CD14-positive monocyte (primary cell): ENCODE measurements around the gene SNAP47. TPM values are rescaled to one million over a fixed set of nuclear protein-coding genes. Genes with fewer than 3 reads are reported as not detected.

Experiments
- DNase-seq, 3 donors: peaks; one replicate each; pipeline ENCODE4 v3.0.0-alpha.2; 2011 to 2022
- H2AFZ ChIP-seq: 2 replicates; pipeline ENCODE4 v1.6.0; 2012; ENCODE audit warnings: mild to moderate bottlenecking, low read depth, low read length, inconsistent platforms; ENCODE audit not compliant: insufficient read depth, poor library complexity, severe bottlenecking
- H3K27ac ChIP-seq, 2 donors: 1 replicate in 1 of 2; 2 replicates in 1 of 2; pipeline ENCODE4 v1.5.1; 2012 to 2013; ENCODE audit warnings: low read length in 2 of 2, control low read depth in 1 of 2, inconsistent platforms in 1 of 2, low read depth in 1 of 2, mild to moderate bottlenecking in 1 of 2
- H3K27me3 ChIP-seq, 2 donors: one replicate each; pipeline versions ENCODE4 v1.6.0 to v1.6.1; 2011 to 2013; ENCODE audit warnings: low read length in 2 of 2; ENCODE audit not compliant: control insufficient read depth in 2 of 2, insufficient read depth in 2 of 2
- H3K36me3 ChIP-seq, 2 donors: replicated peaks in 1 of 2; 1 replicate in 1 of 2; 2 replicates in 1 of 2; pipeline versions ENCODE4 v1.5.1 to v1.6.1; 2012 to 2013; ENCODE audit warnings: low read length in 2 of 2, control low read depth in 1 of 2, inconsistent platforms in 1 of 2, mild to moderate bottlenecking in 1 of 2; ENCODE audit not compliant: insufficient read depth in 2 of 2, control insufficient read depth in 1 of 2
- H3K4me1 ChIP-seq, 2 donors: 1 replicate in 1 of 2; 2 replicates in 1 of 2; pipeline versions ENCODE4 v1.5.1 to v1.6.1; 2012 to 2013; ENCODE audit warnings: low read length in 2 of 2, control low read depth in 1 of 2, inconsistent platforms in 1 of 2, mild to moderate bottlenecking in 1 of 2, moderate library complexity in 1 of 2; ENCODE audit not compliant: insufficient read depth in 2 of 2, control insufficient read depth in 1 of 2
- H3K4me2 ChIP-seq: replicated peaks from 2 replicates; pipeline ENCODE3; 2012; ENCODE audit warnings: low read length, moderate library complexity, mild to moderate bottlenecking; ENCODE audit not compliant: poor library complexity, severe bottlenecking; ENCODE audit errors: extremely low read depth
- H3K4me3 ChIP-seq, 3 experiments: fragments of 200-600 bp in 1 of 3; sonication (generic) in 1 of 3; replicated peaks in 1 of 3; 1 replicate in 2 of 3; 2 replicates in 1 of 3; pipeline ENCODE4 v1.5.1; 2011 to 2013; ENCODE audit warnings: low read length in 3 of 3, mild to moderate bottlenecking in 3 of 3, control low read depth in 2 of 3, low read depth in 2 of 3, inconsistent platforms in 1 of 3, moderate library complexity in 1 of 3
- H3K79me2 ChIP-seq: 2 replicates; pipeline ENCODE4 v1.6.0; 2012; ENCODE audit warnings: mild to moderate bottlenecking, control low read depth, inconsistent platforms, low read length, moderate library complexity; ENCODE audit not compliant: insufficient read depth
- H3K9ac ChIP-seq: 2 replicates; pipeline ENCODE4 v1.6.0; 2017; ENCODE audit warnings: low read length, mild to moderate bottlenecking; ENCODE audit not compliant: insufficient read depth, poor library complexity, severe bottlenecking
- H3K9me3 ChIP-seq, 2 donors: replicated peaks in 1 of 2; 1 replicate in 1 of 2; 2 replicates in 1 of 2; pipeline versions ENCODE4 v1.5.1 to v1.6.1; 2012 to 2013; ENCODE audit warnings: low read length in 2 of 2, control low read depth in 1 of 2; ENCODE audit not compliant: control insufficient read depth in 1 of 2, insufficient read depth in 1 of 2
- H4K20me1 ChIP-seq: 2 replicates; pipeline ENCODE4 v1.6.0; 2012; ENCODE audit warnings: mild to moderate bottlenecking, low read length, control low read depth, moderate library complexity; ENCODE audit not compliant: insufficient read depth
- H3K27ac Mint-ChIP-seq, 7 donors: one replicate each; pipeline ENCODE4 v1.8.0; 2020; ENCODE audit warnings: mild to moderate bottlenecking in 7 of 7, mixed read lengths in 7 of 7, moderate library complexity in 6 of 7, inconsistent platforms in 2 of 7
- H3K27me3 Mint-ChIP-seq, 3 donors: one replicate each; pipeline ENCODE4 v1.8.0; 2021 to 2022; ENCODE audit warnings: low read depth in 3 of 3, mild to moderate bottlenecking in 3 of 3, mixed read lengths in 3 of 3, moderate library complexity in 3 of 3, inconsistent platforms in 1 of 3
- H3K36me3 Mint-ChIP-seq, 2 donors: one replicate each; pipeline ENCODE4 v1.8.0; 2020; ENCODE audit warnings: mixed read lengths in 2 of 2, inconsistent platforms in 1 of 2, mild to moderate bottlenecking in 1 of 2
- H3K4me1 Mint-ChIP-seq: one replicate; pipeline ENCODE4 v1.8.0; 2020; ENCODE audit warnings: mild to moderate bottlenecking, mixed read lengths
- H3K4me3 Mint-ChIP-seq, 2 donors: one replicate each; pipeline ENCODE4 v1.8.0; 2020; ENCODE audit warnings: mild to moderate bottlenecking in 2 of 2, mixed read lengths in 2 of 2, moderate library complexity in 1 of 2
- H3K9me3 Mint-ChIP-seq, 7 donors: one replicate each; pipeline ENCODE4 v1.8.0; 2020 to 2022; ENCODE audit warnings: mixed read lengths in 7 of 7, mild to moderate bottlenecking in 6 of 7, moderate library complexity in 6 of 7, inconsistent platforms in 2 of 7
- WGBS: methylation state at CpG from one replicate; pipeline ENCODE4 v1.1.5; 2013; ENCODE audit warnings: missing lambda C conversion rate; ENCODE audit not compliant: insufficient coverage; 5-methylcytosine and 5-hydroxymethylcytosine counted together
- intact Hi-C, 2 donors: fragments of 100-400 bp; cut with micrococcal nuclease; formaldehyde crosslinking; loops; one replicate each; pipeline versions ENCODE4 v1.15.0 to v1.15.1; 2023
- polyA plus RNA-seq, 3 donors: library from polyadenylated mRNA; depleted of rRNA in 1 of 3; unstranded in 2 of 3; stranded (reverse) in 1 of 3; fragments of 300-500 nt in 2 of 3; fragments of >200 nt in 1 of 3; fragmentation: Illumina TruSeq in 2 of 3; gene quantifications; 1 replicate in 2 of 3; 2 replicates in 1 of 3; pipeline ENCODE4 v1.2.3, GENCODE V29; 2012 to 2021
- TF ChIP-seq, protein P1 (sequence below): fragments of 200-600 bp; IDR thresholded peaks from one replicate; pipeline ENCODE4 v1.8.0; 2022; ENCODE audit warnings: antibody characterized with exemption, mild to moderate bottlenecking

The SNAP47 gene
- polyA plus RNA-seq, 3 donors, result 15.4 to 25.0 (median 20.5) TPM

GRCh38 chr1:227731696-227732585 is 3.3 kb upstream of the SNAP47 start:
- no peak overlapping the region for H2AFZ ChIP-seq
- peaks cover 28% of the 10 kb centered on the region for H3K79me2 ChIP-seq
- H3K36me3 ChIP-seq, result peaks cover 9 to 18% of the 10 kb centered on the region in 2 donors
- H3K4me3 ChIP-seq, result no peak overlapping the region
- no peaks in the 10 kb centered on the region for H3K9me3 ChIP-seq
- TF ChIP-seq, protein P1, sequence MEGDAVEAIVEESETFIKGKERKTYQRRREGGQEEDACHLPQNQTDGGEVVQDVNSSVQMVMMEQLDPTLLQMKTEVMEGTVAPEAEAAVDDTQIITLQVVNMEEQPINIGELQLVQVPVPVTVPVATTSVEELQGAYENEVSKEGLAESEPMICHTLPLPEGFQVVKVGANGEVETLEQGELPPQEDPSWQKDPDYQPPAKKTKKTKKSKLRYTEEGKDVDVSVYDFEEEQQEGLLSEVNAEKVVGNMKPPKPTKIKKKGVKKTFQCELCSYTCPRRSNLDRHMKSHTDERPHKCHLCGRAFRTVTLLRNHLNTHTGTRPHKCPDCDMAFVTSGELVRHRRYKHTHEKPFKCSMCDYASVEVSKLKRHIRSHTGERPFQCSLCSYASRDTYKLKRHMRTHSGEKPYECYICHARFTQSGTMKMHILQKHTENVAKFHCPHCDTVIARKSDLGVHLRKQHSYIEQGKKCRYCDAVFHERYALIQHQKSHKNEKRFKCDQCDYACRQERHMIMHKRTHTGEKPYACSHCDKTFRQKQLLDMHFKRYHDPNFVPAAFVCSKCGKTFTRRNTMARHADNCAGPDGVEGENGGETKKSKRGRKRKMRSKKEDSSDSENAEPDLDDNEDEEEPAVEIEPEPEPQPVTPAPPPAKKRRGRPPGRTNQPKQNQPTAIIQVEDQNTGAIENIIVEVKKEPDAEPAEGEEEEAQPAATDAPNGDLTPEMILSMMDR, result no peak
- H3K4me2 ChIP-seq, result no peak overlapping the region
- H3K36me3 Mint-ChIP-seq, result peaks cover 12 to 21% of the 10 kb centered on the region in 2 donors
- H3K9me3 Mint-ChIP-seq, result peaks cover 0 to 13% (median under 1%) of the 10 kb centered on the region in 7 donors
- no peak overlapping the region for H3K27ac ChIP-seq
- H4K20me1 ChIP-seq, result peaks cover 8% of the 10 kb centered on the region
- no peak overlapping the region for H3K4me3 Mint-ChIP-seq
- H3K4me1 Mint-ChIP-seq, result peaks cover 35% of the 10 kb centered on the region
- no peak overlapping the region for H3K9ac ChIP-seq
- H3K4me1 ChIP-seq, result peaks cover 26 to 39% of the 10 kb centered on the region in 2 donors
- peaks cover 20 to 28% (median 24%) of the 10 kb centered on the region in 3 donors for H3K27me3 Mint-ChIP-seq
- H3K27me3 ChIP-seq, result peaks cover 0 to 23% of the 10 kb centered on the region in 2 donors
- no peak overlapping the region for H3K27ac Mint-ChIP-seq
- no peak for DNase-seq
- 96% methylated on average over 17 of the region's 19 CpGs for WGBS
- intact Hi-C loops, result no loop called here

DNA sequence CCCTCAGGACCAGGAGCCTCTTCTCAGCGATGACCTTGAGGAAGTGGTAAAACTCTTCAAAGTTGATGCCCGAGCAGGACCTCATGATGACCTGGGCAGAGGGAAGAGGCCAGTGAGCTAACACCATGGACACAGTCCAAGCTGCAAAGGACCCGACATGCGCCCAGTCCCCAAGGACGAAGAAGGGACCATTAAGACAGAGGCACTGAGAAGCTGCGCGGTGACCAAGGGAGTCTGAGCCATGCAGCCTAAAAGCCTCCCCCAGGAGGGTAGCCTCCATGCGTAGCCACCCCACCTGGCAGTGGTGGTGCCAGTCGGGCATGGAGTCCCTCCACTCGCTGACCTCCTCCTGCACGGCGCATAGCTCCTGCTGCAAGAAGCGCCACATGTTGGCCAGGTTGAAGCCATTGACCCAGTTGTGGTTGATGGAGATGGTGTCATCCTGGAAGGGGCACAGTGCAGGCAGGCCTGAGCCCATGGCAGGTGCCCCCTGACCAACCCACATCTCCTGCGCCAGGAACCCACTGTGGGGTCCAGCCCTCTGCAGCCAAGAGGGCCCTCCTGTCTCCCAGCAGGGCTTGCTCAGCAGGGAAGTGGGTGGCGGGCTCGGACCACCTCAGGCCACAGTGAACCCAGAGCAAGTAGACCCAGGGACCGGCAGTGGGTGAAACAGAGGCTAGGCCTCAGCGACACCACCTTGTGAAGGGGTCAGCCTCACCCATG is 2.5 kb upstream of the SNAP47 start:
- intact Hi-C loops, result no loop called here
- no peak overlapping the region for H3K4me3 Mint-ChIP-seq
- Histone ChIP-seq H3K4me1 (peaks cover 26 to 38% of the 10 kb centered on the region in 2 donors), H3K27me3 (peaks cover 0 to 16% of the 10 kb centered on the region in 2 donors), H2AFZ (no peak overlapping the region), H4K20me1 (peaks cover 8% of the 10 kb centered on the region), H3K79me2 (peaks cover 28% of the 10 kb centered on the region), H3K9me3 (no peaks in the 10 kb centered on the region), H3K4me2 (no peak overlapping the region), H3K4me3 (no peak overlapping the region), H3K9ac (no peak overlapping the region), H3K36me3 (peaks cover 9 to 18% of the 10 kb centered on the region in 2 donors), H3K27ac (no peak overlapping the region)
- peaks cover 32% of the 10 kb centered on the region for H3K4me1 Mint-ChIP-seq
- H3K9me3 Mint-ChIP-seq, result peaks cover 0 to 10% (median 0%) of the 10 kb centered on the region in 7 donors
- WGBS, result 93% methylated on average over 14 of the region's 18 CpGs
- no peak for DNase-seq
- H3K27ac Mint-ChIP-seq, result peak overlapping the region in 1 of 7 donors; percentile 30
- TF ChIP-seq, protein P1, result no peak
- peaks cover 12 to 21% of the 10 kb centered on the region in 2 donors for H3K36me3 Mint-ChIP-seq
- H3K27me3 Mint-ChIP-seq, result peaks cover 12 to 20% (median 16%) of the 10 kb centered on the region in 3 donors
